GM18505 (cell line): Measurements from ENCODE around the gene OPCML.
A peak's percentile ranks its signal among the peaks of the same experiment; 100 is the strongest.

ENCODE experiments used
- ATAC-seq: cut with Tn5 transposase; IDR thresholded peaks from one replicate; pipeline ENCODE4 v1.9.1; 2021; ENCODE audit not compliant: unreplicated experiment
- POLR2A ChIP-seq: IDR thresholded peaks from 4 replicates; pipeline ENCODE4 v1.6.1; 2011; ENCODE audit warnings: borderline replicate concordance; ENCODE audit not compliant: insufficient read depth, insufficient read length; ENCODE audit errors: extremely low read depth

Gene OPCML

DNA sequence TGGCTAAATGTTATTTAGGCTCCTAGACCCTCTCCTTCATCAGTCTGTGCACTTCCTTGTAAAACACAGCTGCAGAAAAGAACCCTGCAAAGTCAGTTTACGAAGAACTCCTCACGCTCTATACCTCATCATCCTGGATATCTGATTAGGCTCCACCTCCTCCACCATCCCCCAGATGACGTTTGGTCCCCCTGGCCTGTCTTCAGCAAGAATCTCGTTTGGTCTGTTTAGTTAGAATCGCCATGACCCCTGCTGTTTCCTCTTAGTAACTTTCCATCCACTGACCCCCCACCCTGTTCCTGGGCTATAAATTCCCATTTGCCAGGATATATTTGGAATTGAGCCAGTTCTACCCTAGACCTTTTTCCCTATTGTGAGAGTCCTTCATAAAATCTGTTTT, 214.1 kb downstream of the OPCML start:
- no peak for TF ChIP-seq POLR2A
- ATAC-seq = no peak

DNA sequence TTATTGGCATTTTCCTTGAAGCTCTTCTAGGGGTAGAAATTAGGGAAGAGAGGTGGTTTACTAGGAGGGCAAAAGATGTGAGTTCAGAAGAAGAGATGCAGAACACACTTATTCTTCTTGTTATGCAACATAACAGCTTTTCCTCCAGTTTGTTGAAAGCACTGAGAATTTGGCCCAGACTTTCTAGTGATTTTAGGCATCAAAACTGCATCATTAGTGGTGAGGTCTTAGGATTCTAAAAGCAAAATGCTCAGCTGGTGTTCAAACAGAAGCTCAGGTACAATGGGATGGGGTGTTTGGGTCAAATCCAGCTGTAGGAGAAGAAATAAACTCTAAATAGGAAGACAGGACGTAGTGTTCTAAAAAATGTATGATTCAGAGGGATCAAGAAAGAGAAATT, 221.1 kb downstream of the OPCML start:
- ATAC-seq = no peak
- no peak for TF ChIP-seq POLR2A

DNA sequence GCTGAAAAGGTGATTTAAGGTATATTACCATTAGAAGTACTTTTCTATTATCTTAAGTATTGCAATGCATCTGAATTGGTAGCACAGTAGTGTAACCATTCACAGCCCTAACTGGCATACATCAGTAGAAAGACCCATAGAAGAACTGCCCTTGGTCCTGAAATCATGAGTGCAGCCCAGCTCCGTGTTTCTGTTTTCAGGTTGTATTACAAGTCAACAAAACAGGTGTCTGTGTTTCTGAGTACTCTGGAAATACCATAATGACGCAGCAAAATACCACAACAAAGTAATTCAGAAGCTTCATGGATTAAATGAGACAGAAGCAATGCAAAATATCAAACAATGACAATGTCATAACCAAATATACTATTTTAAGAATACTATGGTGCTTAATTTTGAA, 226.3 kb downstream of the OPCML start:
- ATAC-seq = no peak
- no peak for TF ChIP-seq POLR2A

DNA sequence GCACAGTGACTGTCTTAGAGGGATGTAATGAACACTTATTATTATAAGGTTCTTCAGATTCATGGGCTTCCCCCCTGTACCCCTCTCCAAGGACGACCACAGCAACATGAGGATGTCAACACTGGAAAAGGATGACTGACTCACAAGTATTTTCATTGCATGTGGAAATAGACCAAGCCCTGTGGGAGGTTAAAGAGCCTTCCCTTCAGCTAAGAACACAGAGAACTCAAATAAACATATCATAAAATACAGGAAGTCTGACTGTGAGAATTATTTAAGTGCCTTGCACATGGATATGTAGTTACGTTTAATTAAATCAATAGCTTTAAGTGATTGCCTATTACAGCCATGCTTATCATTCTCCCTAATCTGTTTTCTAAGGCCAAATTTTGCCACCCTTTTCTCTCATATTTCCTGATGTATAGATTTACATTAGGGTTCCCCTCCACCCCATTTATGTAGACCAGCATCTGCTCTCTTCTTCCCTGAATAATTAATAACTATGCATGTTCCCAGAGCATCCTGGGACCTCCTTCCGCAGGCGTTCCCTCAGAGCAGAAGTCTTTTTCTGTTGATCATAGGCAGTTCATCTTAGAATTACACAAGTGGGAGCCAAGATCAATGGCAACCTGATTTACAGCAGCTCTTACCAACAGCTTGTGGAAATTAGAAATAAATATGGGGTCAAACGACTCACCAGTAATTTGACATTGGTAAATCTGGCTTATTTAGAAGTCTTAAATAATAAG, 226.9 kb downstream of the OPCML start:
- no peak for ATAC-seq
- TF ChIP-seq POLR2A = no peak

DNA sequence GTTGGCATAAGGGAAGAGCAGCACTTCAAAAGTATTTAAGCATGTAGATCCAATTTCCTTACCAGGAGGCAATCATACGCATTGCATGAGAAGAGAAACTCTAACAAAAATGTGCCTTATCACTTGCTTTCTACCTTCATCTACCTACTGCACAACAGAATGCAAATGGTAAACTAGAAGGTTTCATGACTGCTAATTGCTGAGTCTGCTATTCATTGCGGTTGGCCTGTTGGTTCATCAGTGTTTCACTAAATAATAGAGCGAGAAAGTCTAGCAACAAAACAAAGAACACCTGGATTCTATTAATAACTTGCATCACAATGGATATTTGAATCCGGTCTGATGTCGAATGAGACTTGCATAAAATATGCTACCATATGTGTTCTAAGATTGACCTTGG, 229.0 kb downstream of the OPCML start:
- no peak for ATAC-seq
- TF ChIP-seq POLR2A = no peak

DNA sequence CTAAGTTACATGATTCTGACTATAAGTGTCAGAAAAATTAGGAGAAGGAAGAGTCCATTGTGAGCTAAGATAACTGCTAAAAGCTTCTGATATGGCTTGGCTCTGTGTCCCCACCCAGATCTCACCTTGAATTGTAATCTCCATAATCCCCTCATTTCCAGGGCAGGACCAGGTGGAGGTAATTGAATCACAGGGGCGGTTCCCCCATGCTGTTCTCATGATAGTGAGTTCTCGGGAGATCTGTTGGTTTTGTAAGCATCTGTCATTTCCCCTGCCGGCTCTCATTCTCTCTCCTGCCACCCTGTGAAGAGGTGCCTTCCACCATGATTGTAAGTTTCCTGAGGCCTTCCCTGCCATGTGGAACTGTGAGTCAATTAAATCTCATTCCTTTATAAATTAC, 230.2 kb downstream of the OPCML start:
- TF ChIP-seq POLR2A = no peak
- no peak for ATAC-seq

DNA sequence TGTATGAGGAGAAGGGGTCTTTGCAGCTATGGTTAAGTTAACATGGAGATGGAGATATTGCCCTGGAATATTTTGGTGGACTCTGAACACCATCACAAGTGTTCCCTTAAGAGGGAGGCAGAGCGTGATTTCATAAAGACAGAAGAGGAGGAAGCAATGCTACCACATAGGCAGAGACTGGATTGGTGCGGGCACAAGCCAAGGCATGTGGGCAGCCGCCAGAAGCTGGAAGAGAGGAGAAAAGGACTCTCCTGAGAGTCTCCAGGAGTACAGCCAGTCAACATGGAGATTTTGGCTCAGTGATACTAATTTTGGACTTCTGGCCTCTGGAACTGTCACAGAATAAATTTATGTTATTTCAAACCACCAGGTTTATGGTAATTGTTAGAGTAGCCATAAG, 231.6 kb downstream of the OPCML start:
- no peak for ATAC-seq
- TF ChIP-seq POLR2A = no peak

DNA sequence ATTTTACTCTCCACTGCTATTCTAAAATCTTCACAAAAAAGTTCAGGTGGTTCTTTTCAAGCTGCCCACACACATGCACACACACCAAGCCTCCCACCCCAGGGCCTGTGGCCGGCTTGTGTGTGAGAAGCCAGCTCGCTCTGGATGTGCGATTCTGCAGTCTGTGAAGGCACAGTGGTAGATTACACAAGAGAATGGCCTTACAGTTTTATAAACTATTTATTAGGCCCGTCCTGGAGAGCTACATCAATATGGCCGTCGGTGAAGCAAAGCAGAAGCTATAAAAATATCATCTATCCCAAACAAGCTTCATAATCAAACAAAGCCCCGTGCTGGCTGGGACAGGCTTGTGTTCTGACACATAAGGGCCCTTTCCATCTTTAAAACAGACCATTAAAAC, 240.5 kb downstream of the OPCML start:
- no peak for TF ChIP-seq POLR2A
- no peak for ATAC-seq

DNA sequence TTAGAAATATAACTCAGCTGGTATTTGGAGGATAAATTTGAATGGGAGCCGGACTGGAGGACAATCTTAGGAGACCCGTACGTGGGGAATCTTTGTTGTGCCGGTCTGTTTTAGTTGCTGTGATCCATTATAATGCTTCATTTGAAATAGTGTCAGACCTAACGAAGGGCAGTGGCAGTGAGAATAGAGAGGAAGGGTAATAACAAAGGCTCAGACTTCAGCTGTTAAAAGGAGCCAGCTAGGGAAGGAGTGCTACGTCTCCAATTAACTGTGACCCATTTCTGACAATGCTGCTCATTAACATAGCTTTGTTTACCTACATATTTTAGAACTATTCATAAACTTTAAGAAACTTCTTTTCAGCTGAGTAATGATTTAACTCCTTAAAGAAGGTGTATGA, 246.9 kb downstream of the OPCML start:
- no peak for TF ChIP-seq POLR2A
- ATAC-seq = no peak

DNA sequence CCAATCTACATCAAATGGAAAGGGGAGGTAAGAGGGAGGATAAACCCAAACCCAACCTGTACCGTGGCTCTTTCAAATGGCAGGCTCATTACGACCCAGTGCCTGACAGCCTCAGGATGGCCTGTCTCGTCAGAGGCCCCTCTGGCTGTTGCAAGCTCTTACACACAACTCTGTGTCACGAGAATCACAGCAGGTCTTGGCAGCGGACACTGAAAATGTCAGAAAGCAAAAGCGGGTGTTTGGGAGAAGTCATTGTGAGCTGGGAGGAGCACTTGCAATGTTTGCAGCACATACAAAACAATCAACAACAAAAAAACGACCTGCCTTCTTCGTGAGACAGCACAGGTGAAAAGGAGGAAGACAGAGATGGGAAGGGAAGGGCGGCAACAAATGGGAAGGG, 248.1 kb downstream of the OPCML start:
- ATAC-seq = no peak
- TF ChIP-seq POLR2A = no peak

DNA sequence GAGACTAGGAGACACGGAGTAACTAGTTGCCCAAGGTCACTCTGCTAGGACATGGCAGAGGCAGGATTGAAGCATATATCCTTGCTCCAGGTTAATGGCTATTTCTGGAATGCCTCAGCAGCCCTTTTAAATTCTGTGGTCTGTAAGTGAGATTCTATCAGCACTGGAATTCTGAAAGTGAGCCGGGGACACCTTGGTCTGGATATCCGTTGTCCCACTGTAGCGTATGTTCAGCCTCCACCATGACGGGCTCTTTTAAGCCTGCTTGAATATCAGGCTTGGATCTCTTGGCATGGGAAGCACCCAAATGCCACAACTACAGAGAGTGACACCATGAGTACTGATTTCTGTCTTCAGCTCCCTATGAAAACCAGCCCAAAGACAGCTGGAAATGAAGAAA, 254.4 kb downstream of the OPCML start:
- no peak for ATAC-seq
- TF ChIP-seq POLR2A = no peak

DNA sequence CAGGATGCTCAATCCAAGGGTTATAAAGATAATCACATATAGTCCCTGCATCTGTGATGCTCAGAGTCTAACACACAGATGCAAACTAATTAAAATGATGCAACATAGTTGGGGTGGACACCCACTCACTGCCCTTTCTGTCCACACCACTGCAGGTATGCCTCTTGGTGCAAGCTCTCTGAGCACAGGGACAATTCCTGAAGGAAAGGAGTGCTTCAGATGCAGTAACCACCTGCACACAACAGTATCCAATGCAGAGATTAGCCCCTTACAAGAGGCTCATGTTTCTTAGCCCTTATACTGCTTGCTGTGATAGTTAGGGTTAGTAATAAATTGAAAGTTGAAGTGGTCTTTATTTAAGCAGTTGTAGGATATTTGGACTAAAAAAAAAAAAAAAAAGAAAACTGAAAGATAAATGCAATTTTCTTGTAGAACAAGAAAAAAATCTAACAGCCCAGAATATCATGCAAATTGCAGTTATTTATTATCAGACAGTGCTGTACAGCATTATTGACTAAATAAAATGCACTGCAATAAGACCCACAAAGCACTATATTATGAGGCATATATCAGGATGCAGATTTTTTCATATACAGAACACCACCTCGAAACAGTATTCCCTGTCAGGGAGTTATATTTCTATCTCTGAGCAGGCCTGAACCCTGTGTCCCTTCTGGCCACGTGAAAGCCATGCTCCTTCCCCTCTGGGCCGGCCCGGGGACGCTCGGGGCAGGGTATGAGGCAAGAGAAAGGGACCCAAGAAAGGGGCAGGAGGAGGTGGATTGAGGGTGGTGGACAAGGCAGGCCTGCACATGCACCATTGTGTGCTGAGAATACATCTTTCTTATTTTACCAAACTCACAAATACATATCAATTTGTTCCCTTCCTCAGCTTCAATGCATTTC, 260.2 kb downstream of the OPCML start:
- TF ChIP-seq POLR2A = no peak
- no peak for ATAC-seq

DNA sequence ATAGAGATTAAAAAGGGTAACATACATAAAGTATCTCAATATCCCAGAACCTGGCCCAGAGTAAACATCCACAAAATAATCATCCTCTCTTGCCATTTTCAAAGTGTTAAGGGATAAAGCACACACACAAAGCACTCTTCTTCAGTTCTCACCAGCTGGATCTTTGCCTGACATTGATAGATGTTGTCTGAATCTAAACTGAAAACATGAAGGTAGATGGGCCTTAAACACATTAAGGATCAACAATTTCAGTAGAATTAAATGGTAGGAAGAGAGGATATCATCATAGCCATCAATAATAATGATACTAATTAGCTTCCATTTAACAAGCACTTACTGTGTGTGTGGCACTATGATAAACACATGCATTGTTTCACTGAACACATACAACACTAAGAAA, 261.1 kb downstream of the OPCML start:
- no peak for ATAC-seq
- TF ChIP-seq POLR2A = no peak

DNA sequence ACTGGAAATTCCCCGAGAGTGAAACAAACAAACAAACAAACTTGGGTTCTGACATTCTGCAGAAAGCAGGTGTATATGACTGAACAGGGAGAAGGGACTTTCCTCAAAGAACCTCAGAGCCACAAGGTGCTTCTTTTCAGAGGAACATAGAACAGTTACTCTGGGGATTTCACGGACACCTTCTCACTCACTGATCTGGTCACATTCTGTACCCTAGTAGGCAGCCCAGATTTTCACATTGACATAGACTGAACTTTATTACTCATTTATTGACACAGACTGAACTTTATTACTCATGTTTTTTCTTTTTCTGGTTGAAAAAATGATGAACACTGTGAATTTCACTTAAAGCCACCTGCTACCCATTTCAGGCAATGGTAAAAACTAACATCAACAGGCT, 263.0 kb downstream of the OPCML start:
- peak; percentile 96 for ATAC-seq
- TF ChIP-seq POLR2A = no peak
